ENCODE results near the gene UBE3A. TPM values are rescaled to one million over a fixed set of nuclear protein-coding genes. Genes with fewer than 3 reads are reported as not detected.

The UBE3A gene
- total RNA-seq, 1 donor from 2014 or later = 102 TPM

DNA sequence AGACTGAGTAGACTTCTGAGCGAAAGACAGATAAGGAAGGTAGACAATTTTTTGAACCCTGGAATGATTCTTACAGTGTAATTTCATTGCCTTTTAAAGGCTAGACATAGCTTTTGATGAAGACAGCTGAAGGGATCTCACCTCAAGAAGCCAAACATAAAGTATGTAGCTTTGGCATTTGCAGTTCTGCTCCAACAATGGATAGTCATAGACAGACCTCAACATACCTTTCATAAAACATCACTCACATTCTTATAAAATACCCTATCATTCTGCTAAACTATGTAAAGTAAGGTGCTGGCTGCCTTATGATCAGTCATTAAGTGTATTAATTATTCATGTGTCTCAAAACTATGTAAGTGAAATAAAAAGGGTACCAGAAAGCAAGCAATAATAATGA is 70.0 kb downstream of the UBE3A start:
- Histone ChIP-seq H2AFZ (ENCODE audit: low read depth, low read length) (no peak overlapping the region), H4K20me1 (ENCODE audit: insufficient read depth, low read length) (peaks cover 18% of the 10 kb centered on the region), H3K27ac (ENCODE audit: low read depth, low read length) (no peak overlapping the region), H3K27me3 (ENCODE audit: insufficient read depth, low read length) (no peaks in the 10 kb centered on the region), H3K4me2 (ENCODE audit: low read length) (peak overlapping the region; percentile 14), H3K4me3 (ENCODE audit: insufficient read depth, low read depth, low read length) (no peak overlapping the region), H3K4me1 (ENCODE audit: insufficient read depth, low read length) (peaks cover 10% of the 10 kb centered on the region), H3K79me2 (ENCODE audit: insufficient read depth, low read length) (peaks cover 58% of the 10 kb centered on the region), H3K36me3 (ENCODE audit: insufficient read depth, low read length) (peaks cover 13% of the 10 kb centered on the region), H3K9ac (ENCODE audit: low read length) (no peak overlapping the region), H3K9me3 (ENCODE audit: insufficient read depth, low read depth, low read length) (no peaks in the 10 kb centered on the region)
- peaks cover 28% of the 10 kb centered on the region for H3K4me1 Mint-ChIP-seq (ENCODE audit: low read depth, unreplicated experiment)
- no peaks in the 10 kb centered on the region for H3K27me3 Mint-ChIP-seq (ENCODE audit: low read depth, unreplicated experiment)
- FAIRE-seq (peak; percentile 52), DNase-seq (ENCODE audit: low read depth) (peak; percentile 86)
- TF ChIP-seq EZH2 (IDR thresholded peaks at IDR 0.05; ENCODE audit: insufficient read depth, low read length) = no peak
- TF ChIP-seq, protein P1, sequence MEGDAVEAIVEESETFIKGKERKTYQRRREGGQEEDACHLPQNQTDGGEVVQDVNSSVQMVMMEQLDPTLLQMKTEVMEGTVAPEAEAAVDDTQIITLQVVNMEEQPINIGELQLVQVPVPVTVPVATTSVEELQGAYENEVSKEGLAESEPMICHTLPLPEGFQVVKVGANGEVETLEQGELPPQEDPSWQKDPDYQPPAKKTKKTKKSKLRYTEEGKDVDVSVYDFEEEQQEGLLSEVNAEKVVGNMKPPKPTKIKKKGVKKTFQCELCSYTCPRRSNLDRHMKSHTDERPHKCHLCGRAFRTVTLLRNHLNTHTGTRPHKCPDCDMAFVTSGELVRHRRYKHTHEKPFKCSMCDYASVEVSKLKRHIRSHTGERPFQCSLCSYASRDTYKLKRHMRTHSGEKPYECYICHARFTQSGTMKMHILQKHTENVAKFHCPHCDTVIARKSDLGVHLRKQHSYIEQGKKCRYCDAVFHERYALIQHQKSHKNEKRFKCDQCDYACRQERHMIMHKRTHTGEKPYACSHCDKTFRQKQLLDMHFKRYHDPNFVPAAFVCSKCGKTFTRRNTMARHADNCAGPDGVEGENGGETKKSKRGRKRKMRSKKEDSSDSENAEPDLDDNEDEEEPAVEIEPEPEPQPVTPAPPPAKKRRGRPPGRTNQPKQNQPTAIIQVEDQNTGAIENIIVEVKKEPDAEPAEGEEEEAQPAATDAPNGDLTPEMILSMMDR (IDR thresholded peaks at IDR 0.05; ENCODE audit: insufficient read depth, low read depth, low read length) = no peak
- no peaks in the 10 kb centered on the region for H3K9me3 Mint-ChIP-seq (ENCODE audit: unreplicated experiment)
- peaks cover 12% of the 10 kb centered on the region for H3K36me3 Mint-ChIP-seq (ENCODE audit: low read depth, unreplicated experiment)
- peak overlapping the region; percentile 86 for H3K27ac Mint-ChIP-seq (ENCODE audit: unreplicated experiment)
- H3K4me3 Mint-ChIP-seq (ENCODE audit: unreplicated experiment) = no peak overlapping the region

DNA sequence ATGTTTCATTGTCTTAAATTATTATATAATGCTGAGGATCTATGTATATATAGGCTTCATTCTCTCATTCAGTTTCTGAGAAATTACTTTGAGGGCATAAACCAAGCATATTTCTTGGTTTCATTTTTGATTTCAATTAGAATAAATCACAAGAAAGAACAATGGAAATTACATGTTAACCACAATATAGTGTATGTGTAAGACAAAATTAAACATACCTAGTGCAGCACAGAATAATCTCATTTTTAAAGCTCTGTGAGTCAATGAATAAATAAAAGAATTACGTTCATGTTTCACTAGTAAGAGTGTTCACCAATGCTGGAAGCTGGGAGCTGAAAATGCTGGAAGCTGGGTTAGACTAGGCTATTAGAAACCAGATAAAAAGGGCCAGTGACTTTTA is 72.8 kb downstream of the UBE3A start:
- Histone ChIP-seq H3K4me3 (ENCODE audit: insufficient read depth, low read depth, low read length) (no peak overlapping the region), H4K20me1 (ENCODE audit: insufficient read depth, low read length) (peaks cover 8% of the 10 kb centered on the region), H3K9ac (ENCODE audit: low read length) (no peak overlapping the region), H3K27ac (ENCODE audit: low read depth, low read length) (no peak overlapping the region), H3K4me2 (ENCODE audit: low read length) (no peak overlapping the region), H3K79me2 (ENCODE audit: insufficient read depth, low read length) (peaks cover 75% of the 10 kb centered on the region), H3K9me3 (ENCODE audit: insufficient read depth, low read depth, low read length) (no peaks in the 10 kb centered on the region), H2AFZ (ENCODE audit: low read depth, low read length) (no peak overlapping the region), H3K36me3 (ENCODE audit: insufficient read depth, low read length) (peaks cover 6% of the 10 kb centered on the region), H3K27me3 (ENCODE audit: insufficient read depth, low read length) (no peaks in the 10 kb centered on the region), H3K4me1 (ENCODE audit: insufficient read depth, low read length) (peaks cover 5% of the 10 kb centered on the region)
- H3K27me3 Mint-ChIP-seq (ENCODE audit: low read depth, unreplicated experiment) = no peaks in the 10 kb centered on the region
- TF ChIP-seq, protein P1 (IDR thresholded peaks at IDR 0.05; ENCODE audit: insufficient read depth, low read depth, low read length) = no peak
- no peak for TF ChIP-seq EZH2 (IDR thresholded peaks at IDR 0.05; ENCODE audit: insufficient read depth, low read length)
- H3K4me1 Mint-ChIP-seq (ENCODE audit: low read depth, unreplicated experiment) = peaks cover 20% of the 10 kb centered on the region
- H3K4me3 Mint-ChIP-seq (ENCODE audit: unreplicated experiment) = no peak overlapping the region
- peaks cover 10% of the 10 kb centered on the region for H3K36me3 Mint-ChIP-seq (ENCODE audit: low read depth, unreplicated experiment)
- no peaks in the 10 kb centered on the region for H3K9me3 Mint-ChIP-seq (ENCODE audit: unreplicated experiment)
- FAIRE-seq = no peak
- DNase-seq (ENCODE audit: low read depth) = no peak
- no peak overlapping the region for H3K27ac Mint-ChIP-seq (ENCODE audit: unreplicated experiment)

DNA sequence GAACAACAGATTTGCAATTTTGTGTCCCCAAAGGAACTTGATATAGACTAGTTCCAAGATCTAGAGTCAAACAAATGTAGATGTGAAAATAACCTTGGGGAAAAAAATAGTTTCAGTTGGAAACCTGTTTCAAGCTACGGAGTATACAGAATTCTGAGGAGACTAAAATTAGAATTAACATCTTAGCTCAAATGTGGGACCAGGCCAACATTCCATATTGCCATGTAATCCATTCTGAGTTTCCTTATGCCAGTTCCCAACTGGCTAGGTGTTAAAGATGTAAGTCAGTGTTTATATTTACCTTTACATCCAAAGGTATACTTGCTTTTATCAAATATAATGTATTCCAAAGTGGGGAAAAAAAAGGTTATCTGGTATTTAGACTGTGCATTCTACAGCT is 76.3 kb downstream of the UBE3A start:
- Histone ChIP-seq H3K9me3 (ENCODE audit: insufficient read depth, low read depth, low read length) (no peaks in the 10 kb centered on the region), H3K27ac (ENCODE audit: low read depth, low read length) (no peak overlapping the region), H3K79me2 (ENCODE audit: insufficient read depth, low read length) (peaks cover 70% of the 10 kb centered on the region), H3K4me2 (ENCODE audit: low read length) (no peak overlapping the region), H3K9ac (ENCODE audit: low read length) (no peak overlapping the region), H3K36me3 (ENCODE audit: insufficient read depth, low read length) (peaks cover 3% of the 10 kb centered on the region), H2AFZ (ENCODE audit: low read depth, low read length) (no peak overlapping the region), H3K4me1 (ENCODE audit: insufficient read depth, low read length) (no peaks in the 10 kb centered on the region), H4K20me1 (ENCODE audit: insufficient read depth, low read length) (peaks cover 8% of the 10 kb centered on the region), H3K4me3 (ENCODE audit: insufficient read depth, low read depth, low read length) (no peak overlapping the region), H3K27me3 (ENCODE audit: insufficient read depth, low read length) (no peaks in the 10 kb centered on the region)
- H3K4me3 Mint-ChIP-seq (ENCODE audit: unreplicated experiment) = no peak overlapping the region
- H3K4me1 Mint-ChIP-seq (ENCODE audit: low read depth, unreplicated experiment) = peaks cover 6% of the 10 kb centered on the region
- TF ChIP-seq, protein P1 (IDR thresholded peaks at IDR 0.05; ENCODE audit: insufficient read depth, low read depth, low read length) = no peak
- no peak for TF ChIP-seq EZH2 (IDR thresholded peaks at IDR 0.05; ENCODE audit: insufficient read depth, low read length)
- H3K36me3 Mint-ChIP-seq (ENCODE audit: low read depth, unreplicated experiment) = no peaks in the 10 kb centered on the region
- peak; percentile 36 for DNase-seq (ENCODE audit: low read depth)
- H3K27ac Mint-ChIP-seq (ENCODE audit: unreplicated experiment) = no peak overlapping the region
- no peaks in the 10 kb centered on the region for H3K27me3 Mint-ChIP-seq (ENCODE audit: low read depth, unreplicated experiment)
- H3K9me3 Mint-ChIP-seq (ENCODE audit: unreplicated experiment) = no peaks in the 10 kb centered on the region
- no peak for FAIRE-seq

Measured in astrocyte (in vitro differentiated cells and primary cell).